ENCODE data around the gene HDAC7.
"Not testable (repeated sequence)": the region's sequence is repeated elsewhere in the genome, so short reads cannot be mapped to it uniquely, and the experiment has no call there.

Gene HDAC7

DNA sequence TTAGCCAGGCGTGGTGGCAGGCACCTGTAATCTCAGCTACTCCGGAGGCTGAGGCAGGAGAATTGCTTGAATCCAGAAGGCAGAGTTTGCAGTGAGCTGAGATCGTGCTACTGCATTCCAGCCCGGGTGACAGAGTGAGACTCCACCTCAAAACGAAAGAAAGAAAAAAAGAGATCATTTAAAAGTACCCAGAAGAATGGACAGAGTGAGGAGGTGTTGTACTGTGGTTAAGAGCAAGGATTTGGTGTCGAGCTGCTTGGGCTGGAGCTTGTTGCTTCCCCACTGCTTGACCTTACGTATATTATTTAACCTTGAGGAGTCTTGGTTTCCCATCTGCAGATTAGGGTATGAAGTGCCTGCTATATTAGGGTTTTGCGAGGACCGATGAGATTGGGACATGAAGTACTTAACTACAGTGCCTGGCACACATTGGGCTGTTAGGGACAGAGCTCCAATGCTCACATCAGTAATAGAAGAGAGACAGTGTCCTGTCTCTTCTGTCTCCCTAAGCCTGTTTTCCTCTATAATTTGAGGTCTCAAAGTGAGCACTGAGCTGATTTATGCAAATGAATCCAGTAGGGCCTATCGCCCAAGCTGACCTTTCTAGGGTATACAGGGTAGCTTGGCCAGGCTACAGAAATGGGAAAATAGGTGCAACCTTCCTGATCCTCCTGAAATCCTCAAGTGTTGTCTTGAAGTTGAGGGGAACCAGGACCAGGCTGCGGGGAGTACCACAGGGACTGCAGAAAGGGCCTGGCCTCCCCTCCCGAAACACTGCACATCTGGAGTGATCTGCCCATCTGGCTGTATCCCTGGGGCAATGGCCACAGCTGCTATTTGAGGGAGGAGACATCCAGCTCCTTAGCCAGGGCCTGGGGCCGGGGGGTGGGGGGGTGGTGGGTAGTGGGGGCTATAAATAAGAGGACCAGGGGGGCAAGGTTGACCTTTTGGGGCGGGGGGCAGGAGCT lies 8.6 kb upstream of the HDAC7 start:
- no peak for DNase-seq

DNA sequence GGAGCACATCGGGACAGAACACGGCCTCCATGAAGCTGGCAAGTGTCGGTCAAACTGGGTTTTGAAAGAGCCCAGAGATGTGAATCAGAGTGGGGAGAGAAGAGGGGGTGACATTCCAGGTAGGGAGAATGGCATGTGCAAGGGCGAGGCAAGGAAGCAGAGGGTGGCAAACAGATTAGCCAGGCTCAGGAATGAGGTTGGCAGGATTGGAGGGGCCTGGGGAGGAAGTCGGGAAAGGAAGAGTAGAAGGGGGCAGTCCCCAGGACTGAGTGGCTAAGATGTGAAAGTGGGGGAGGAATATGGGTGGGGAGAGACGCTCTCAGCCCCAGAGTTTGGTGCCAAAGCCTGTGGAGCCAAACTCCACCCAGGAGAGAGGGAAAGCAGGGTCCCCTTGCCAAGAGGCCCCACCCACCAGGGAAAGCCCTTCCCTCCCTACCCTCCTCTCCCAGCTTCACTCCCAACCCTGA lies 5.5 kb upstream of the HDAC7 start:
- DNase-seq: no peak

DNA sequence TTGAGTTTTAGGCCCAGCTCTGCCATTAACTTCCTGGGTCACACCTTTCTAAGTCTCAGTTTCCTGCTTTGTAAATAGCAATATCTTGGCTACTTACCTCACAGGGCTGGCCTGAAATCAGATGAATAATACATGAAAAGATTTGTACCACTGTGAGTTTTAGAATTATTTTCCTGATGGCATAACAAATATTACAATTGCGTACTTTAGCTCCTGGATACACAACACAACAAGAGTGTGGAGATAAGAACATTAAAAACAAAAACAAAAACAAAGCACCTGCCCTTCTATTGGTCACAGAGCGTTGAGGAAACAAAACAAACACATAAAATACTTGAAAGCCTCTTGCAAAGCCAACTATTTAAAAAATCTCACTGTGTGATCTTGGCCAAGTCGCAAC lies 4.9 kb upstream of the HDAC7 start:
- no peak for DNase-seq

DNA sequence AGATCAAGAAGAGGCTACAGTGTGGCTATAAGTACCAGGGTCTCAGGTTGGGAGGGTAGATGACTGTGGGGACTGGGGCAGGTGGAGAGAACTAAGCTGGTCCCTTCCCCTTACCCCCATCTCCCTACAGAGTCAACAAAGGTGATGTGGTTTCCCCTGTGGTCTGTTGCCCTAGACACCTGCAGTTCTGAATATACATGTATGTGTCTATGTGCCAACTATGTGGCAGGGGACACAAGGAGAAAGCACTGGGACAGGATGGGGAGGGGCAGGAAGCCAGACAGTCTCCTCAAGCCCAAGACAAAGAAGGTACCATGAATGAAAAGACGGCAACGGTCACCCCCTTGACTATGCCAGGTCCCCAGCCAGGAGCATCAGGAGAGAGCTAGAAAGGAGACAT lies 4.5 kb upstream of the HDAC7 start:
- no peak for DNase-seq

DNA sequence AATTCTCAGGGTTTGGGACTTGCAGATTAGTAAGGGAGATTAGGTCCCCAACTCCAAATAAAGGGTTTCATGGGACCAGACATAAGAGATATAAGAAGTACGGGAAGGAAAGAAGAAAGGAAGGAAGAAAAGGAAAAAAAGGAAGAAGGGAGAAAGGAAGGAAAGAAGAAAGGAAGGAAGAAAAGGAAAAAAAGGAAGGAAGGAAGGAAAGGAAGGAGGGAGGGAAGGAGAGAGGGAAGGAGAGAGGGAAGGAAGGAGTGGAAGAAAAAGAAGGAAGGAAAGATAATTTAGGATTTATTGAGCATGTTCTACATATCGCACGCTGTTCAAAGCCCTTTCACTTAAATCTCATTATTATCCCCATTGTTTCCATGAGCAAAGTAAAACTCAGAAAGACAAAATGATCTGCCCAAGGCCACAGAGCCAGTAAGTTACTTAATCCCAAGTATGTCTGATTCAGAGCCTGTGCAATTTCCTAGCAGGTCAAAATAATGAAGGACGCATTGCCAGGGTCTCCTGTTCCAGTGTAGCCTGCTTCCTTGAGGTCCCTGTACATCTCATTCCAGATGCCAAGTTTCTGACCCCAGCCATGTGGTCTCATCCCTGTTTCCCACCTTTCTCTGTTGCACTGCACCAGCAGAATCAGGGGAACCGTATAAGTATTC lies 3.9 kb upstream of the HDAC7 start:
- DNase-seq: no peak

DNA sequence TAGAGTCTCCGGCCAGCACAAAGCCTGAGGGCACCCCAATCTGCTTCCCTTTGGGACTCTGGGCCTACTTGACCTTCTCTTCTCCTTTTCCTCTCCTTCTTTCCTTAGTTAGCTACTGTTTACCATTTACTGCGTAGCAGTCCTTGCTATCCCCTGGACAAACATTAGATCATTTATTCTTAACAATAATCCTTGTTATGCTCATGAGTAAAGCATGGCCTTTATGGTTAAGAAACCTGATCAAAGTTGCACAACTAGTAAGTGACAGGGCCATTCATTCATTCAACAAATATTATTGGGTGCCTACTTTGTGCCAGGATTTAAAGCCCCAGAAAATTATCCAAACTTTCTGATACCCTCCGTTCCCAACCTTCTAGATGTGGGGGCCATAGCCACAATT lies 3.2 kb upstream of the HDAC7 start:
- no peak for DNase-seq

DNA sequence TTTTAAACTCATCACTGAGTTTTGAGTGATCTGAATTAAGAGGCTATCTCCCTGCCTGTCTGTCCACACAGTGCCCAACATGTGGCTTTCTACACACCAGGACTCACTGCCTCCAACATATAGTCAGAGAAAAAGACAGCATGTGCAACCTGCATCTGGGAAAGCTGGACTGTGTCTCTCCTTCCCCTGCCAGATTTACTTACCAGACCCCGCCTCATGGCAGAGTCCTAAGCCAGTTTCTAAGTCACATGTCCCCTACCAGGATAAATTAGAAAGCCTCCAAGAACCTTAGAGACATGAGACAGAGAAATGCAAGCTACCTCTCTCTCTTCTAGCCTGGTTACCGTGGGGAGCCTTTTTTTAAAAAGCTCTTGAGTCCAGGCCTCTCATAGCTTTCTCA lies 2.7 kb upstream of the HDAC7 start:
- DNase-seq: no peak

DNA sequence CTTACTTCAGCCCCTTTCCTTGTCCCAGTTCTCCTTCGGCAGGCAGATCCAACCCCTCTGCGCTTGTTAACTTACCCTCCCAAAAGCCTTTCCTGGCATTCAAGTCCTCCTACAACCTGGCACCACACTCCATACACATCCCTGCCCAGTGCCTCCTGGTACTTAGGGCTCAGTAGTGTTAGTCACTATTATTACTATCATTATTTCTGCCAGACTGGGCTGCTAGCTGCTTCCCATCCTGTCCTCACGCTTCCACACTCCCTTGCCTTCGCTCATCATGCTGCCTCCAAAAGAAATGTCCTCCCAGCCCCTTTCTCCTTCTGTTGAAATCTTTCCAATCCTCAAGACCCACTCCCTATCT lies 1.6 kb upstream of the HDAC7 start:
- DNase-seq: no peak

DNA sequence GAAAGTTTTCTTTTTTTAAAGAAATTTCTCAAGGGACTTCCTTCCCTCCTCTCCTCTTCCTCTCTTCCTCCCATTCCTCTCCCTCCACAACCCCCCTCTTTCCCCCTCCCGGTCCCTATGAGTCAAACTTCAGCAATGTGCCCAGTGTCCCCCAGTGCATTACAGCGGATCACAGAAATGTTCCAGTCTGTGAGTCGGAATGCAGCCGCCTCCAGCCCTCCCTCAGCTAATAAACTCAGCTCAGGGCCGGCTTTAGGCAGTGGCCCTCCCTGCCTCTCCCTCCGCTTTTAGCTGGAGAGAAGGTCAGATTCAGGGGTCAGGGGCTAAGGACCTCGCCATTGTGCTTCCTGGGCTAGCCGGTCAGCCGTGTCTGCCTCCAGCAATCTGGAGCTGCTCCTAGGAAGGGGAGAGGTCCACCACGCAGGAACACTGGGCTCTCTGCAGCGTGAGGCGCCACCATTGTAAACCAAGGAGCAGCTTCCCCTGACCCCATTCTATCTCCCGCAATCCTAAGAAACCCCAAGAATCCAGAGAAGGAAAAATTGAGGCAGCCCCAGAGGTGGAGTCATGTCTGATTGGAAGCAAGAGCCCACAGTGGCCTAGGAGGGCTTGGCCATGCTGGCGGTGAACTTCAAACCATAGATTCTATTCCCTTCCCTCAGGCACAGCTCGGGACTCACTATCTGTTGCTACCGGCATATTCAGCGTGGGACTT lies 1.1 kb upstream of the HDAC7 start:
- no peak for DNase-seq

DNA sequence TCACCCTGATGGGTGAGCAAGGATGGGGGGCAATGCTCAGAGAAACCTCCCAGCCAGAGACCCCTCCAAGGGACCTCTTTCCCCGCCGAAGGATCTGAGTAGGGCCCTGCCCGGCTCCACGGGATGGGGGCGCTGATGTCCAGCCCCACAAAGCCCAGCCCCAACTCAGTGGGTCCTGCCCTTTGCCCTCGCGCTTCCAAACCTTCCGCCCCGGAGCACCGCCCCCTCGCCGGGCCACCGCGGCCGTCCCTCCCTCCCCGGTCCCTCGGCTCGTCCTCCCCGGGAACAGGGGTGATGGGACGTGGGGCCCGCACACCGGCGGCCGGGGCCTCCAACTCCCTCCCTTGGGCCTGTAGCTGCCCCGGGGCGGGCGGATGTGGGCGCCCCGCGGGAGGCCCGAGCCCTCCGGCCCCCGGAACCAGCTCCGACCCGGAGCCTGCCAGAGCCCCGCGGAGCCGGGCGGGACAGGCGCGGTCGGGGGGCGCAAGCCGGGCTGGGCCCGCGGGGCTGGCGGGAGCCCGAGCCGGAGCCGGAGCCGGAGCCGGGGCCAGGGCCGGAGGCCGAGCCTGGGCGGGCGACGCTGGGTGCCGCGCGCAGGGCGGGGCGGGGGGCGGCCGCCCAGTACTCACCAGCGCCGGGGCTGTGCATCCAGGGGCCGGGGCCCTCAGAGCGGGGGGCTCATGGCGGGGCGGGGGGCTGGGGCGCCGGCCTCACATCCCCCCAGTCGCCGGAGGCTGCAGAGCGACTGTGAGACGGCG lies 386 bp downstream of the HDAC7 start:
- DNase-seq: peak; percentile 16

DNA sequence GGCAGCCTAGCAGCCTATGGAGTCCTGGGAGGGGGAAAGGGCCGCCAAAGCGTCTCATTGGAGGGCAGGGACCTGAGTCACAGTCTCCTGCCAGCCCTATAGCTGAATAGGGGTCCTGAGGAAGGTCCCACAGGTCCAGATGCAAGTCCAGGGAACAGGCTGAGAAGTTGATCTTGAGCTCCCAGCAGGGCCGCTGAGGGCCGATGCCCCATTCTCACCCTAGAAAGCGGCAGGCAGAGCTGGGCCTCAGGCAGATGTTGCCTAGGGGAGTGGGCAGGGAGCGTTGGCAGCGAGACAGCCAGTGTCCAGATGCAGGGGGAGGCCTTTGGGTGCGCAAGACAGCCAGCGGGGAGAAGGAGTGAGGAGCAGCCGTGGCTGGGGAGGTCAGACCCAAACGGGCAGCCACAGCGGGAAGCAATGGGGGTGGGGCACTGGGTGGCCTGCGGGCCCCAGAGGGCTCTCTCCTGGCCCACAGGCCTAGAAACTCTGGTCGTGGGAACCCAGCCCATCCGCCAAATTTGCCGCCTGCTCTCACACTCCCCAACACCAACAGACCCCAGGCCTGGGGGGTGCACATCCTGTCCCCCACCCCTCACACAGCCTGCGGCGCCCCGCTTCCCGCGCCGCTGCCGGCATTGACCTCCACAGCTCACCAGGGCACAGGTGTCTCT lies 1.1 kb downstream of the HDAC7 start:
- DNase-seq: no peak

DNA sequence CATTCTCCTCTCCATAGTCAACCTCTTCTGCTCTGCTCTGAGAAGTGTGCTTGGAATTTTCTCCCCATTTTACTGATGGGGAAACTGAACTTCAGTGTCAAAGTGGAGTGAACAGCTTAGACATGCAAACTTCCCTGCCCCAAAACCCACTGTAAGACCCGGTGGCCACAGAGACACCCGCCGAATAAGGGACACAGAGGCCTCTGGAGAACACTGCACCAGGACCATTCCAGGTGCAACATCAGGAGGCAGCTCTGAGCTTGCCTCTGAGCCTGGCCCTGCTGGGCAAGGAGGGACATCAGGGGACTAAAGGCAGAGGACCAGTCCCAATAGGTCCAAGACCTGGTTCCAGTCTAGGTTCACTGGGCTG lies 1.7 kb downstream of the HDAC7 start:
- DNase-seq: no peak

DNA sequence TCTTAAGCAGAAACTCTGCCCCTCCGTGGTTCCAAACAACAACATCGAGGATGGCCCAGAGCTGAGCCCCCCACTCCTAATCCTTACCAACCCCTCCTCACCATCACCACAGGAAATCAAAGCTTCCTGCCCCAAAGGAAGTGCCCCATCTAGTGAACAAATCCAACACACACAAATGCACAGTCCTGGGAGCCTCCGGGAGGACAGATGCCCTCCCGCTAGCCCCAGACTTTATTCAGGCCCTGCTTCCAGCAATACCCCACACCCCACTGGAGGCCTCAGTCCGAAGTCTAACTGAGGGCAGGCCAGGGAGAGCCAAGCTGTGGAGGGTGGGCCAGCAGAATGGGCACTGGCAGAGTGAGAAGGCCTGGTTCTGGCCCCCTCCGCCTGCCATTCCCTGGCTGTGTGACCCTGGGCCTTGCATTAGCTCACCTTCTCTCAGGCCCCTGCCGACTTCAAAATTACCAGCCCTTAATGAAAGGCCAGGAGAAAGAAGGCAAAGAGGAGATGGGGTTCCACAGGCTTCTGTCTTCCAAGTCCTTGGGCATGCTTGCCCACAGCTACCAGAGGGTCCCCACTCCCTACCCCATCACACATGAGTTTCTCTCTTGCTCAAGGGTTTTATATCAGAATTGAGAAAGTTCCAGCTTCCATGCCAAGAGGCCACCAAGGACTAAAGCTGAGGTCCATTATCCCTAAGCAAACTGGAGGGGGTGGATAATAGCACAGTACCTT lies 2.3 kb downstream of the HDAC7 start:
- DNase-seq: no peak

DNA sequence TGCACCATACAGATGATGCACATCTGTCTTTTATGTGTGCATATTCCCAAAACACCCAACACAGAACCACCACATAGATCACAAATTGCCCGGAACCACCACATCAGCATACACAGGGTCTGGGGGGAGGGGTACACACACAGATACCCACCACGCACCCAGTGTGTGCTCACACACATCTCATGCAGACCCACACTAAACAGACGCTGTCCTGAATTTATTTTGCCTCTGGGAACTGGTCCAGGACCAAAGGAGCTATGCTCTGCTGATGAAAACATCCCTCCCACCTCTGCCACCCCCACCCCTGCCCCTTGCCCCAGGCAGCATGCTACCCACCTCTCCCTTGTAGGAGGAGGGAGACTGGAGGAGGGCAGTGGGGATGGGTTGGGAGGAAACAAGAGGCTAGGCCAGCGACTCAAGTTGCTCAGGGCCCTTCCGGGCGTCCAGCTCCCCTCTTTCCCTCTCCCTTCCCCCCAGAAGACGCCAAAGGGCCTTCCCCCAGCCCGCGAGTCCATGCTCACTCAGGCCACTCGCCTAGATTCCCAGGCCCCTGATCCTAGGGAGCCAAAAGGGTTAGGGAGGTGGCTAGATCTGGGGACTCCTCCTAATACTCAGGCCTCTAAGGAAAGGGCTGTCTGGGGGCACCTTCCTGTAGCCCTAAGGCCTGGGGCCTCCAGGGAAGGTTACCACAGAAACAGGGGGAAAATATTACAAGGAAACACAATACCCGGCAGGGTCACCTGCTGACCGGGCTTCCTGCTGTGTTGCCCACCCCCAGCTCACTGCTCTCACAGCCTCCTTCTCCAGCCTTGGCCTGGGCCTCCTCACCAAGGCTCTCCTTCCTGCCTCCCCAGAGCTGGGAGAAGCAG lies 3.1 kb downstream of the HDAC7 start:
- DNase-seq: no peak

DNA sequence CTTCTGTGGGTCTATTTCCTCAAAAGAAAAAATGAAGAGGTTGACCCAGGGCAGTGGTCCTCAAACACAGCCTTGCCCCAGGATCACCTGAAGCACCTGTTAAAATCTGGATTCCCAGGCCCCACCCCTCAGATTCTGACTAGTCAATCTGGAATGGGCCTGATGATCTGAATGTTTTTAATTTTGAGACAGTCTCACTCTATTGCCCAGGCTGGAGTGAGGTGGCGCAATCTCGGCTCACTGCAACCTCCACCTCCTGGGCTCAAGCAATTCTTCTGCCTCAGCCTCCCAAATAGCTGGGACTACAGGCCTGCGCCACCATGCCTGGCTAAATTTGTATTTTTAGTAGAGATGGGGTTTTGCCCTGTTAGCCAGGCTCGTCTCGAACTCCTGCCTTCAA lies 4.3 kb downstream of the HDAC7 start:
- DNase-seq: not testable (repeated sequence)

DNA sequence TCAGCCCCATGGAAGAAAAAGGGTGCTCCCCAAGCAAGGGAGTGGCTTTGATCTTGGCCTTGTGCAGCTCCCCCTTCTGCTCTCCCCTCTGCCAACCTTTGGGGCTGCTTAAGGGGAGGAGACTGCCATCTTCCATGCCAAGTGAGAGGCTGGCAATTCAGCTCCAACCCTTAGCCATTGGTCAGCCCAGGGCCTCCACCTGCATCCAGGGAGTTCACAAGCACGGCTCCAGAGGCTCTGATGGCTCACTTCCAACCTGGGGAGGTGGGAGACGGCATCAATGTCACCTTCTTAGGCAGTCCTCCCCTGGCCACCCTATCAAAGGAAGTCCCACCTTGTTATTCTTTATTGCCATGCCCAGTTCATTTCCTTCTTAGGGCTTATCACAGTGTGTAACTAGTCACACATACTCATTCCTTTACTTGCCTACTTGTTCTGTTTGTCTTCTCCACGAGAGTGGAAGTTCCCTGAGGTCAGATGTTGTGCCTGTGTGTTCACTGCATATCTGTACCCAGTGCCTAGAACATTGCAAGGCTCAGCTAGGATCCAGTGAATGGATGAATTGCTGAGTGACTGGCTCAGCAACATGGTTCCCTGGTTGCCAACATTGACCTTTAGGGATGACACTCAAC lies 5.0 kb downstream of the HDAC7 start:
- DNase-seq: no peak

DNA sequence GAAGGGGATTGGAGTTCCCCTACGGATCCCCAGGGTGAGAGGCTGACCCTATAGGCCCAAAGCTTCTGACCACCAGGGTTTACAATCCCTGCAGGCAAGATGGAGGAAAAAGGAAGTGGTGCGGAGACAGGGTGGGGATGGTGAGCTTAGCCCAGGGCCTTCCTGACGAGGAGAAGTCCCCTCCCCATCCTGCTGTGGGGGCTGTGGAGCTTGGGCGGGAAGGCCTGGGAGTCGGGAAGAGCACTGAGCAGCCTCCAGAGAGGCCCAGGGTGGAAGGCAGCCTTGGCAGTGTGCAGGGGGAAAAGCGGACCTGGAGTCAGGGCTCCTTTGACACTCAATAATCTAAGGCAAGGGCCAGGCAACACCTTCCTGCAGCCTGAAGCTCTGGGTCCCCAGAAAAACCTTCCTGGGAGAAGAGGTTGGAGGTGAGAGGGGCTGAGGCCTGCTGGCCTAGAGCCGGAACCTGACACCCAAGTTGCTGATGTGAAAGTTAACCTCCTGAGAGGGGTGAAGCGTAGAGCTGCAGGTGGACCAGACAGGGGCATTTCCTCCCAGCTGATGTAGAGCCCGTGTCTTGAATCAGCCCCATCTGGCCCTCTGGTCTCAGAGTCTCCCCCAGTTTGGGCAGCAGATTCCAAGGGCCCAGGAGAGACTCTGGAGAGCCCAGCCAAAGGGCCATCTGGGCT lies 6.0 kb downstream of the HDAC7 start:
- DNase-seq: no peak

DNA sequence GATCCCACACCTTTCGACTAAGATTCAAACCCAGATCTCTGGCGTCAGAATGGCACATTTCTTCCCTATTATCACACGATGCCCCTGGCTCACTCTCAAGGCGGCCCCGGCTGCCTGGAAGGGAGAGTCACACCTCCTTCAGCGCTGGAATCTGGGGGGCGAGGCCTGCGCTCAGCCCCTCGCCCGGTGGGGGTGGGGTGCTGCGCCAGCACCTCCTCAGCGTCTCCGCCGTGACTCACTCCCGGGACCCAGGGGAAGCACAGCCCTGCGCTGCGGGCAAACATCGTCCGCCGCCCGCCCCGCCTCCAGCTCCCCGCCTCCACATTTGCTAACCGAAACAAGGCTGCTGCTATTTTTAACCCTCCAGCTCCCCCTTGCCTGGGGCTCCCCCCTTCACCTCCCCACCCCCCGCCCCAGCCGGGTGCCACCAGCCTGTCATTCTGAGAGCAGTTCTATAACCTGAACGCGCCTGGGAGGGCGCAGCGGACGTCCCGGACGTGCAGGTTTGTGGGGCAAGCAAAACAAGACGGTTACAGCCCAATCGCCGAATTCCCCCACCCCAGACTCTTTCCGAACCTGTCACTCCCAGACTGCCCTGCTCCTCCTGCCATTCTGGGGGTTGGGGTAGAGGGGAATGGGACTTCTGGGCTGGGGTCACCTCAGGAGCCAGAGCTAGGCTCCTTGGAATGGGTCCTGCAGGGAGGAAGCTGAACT lies 6.7 kb downstream of the HDAC7 start:
- no peak for DNase-seq

All from DMS79 treated with DMSO at 0.1 percent for 48 hours (cell line).